ENCODE measurements around the gene GSTA4. TPM values are rescaled to one million over a fixed set of nuclear protein-coding genes. Genes with fewer than 3 reads are reported as not detected.
A peak's percentile ranks its signal among the peaks of the same experiment; 100 is the strongest.
"Not testable (repeated sequence)": the region's sequence is repeated elsewhere in the genome, so short reads cannot be mapped to it uniquely, and the experiment has no call there.

Gene GSTA4
- polyA plus RNA-seq, 3 donors, result 18.1 to 45.1 (median 19.5) TPM

DNA sequence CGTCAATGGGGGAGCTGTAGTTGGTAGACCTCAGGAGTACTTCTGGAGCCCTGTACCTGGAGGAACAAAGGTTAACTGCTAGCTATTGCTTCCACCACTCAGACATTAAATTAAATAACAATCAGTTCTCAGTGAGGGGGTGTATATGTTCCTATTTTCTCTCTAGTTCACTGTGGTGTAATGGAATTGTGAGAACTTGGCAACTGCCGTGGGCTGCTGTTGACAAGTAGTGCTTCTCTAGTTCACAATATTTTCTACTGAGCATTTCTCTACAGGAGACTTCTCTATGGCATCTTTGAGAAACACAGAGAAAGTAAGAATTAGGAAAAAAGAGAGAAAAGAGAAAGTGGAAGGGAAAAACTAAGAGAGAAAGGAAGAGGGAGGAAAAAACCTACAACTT is 23.4 kb upstream of the GSTA4 start:
- WGBS, 3 donors, result 97 to 99% (median 98%) methylated on average over 2 of the region's 2 CpGs
- H3K27ac ChIP-seq (ENCODE audit: low read depth, low read length), result no peak overlapping the region

DNA sequence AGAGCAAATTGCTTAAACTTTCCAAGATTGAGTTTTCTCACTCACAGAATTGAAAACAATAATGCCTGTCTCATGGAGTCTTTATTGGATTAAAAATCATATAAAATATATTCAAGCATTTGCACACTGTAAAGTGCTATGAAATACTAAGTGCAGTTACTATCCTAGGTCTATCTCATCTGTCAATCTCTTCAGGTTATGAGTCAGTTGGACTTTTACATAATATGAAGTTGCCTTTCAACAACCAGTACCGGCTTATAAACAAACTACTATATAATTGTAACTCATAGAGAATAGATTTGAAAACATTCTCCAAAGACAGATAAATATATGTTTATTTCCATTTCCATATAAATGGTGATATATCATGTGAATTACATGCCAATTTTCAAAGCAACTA is 20.4 kb upstream of the GSTA4 start:
- 95 to 98% (median 95%) methylated on average over 1 of the region's 1 CpG for WGBS, 3 donors
- no peak overlapping the region for H3K27ac ChIP-seq (ENCODE audit: low read depth, low read length)

DNA sequence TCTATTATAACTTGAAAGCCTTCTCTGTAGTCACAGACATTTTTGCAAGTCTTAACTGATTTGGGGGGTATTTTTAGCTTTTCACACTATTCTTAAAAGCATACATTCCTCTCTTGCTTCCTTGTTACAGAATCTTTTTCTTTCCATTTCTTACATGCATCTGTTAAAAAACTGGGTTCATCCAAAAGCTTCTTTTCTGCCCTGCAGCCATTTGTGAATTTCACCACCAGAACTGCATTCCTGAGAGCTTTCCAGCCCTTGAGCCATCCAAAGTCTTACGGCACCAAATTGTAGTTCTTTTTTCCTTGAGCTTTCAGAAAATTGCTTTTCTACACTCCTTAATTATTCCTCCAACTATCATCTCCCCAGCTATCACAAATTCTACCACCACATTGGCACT is 19.7 kb upstream of the GSTA4 start:
- WGBS, 3 donors, result 61 to 90% (median 72%) methylated on average over 1 of the region's 1 CpG
- H3K27ac ChIP-seq (ENCODE audit: low read depth, low read length), result no peak overlapping the region

DNA sequence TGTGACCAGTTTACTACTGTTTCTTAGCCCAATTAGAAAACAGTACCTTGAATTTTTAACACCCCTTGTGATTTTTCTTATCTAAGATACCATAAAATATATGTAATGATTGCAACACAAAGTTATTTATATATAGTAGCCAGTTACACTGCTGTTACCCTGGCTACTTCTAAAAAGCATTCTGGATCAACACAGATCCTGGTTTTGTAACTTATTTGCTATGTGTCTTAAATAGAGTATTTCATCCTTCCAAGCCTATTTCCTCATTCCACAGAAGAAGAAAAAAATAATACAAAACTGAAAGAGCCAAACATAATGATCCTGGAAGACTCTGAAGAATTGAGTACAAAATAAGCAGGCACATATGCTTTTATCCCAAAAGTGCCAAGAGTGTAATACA is 19.0 kb upstream of the GSTA4 start:
- H3K27ac ChIP-seq (ENCODE audit: low read depth, low read length), result no peak overlapping the region

DNA sequence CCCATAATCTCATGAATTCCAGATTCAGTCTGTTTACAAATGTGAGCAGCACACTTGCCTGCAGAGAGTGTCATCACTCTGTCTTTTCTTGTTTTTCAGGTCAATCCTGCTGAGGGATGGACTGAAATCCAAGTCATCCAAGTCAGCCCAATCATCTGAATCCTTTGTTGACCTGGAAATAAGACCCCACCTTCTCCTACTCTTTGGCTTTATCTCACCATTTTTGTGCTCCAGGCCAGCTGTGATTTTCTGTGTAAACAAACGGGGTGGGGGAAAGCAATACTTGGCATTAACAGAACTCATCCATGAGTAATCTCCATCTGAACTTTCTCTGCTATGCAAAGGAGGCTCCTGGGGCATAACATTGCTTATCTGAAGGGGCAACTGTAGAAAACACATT is 16.9 kb upstream of the GSTA4 start:
- WGBS, 3 donors, result 62 to 81% (median 74%) methylated on average over 1 of the region's 1 CpG
- no peak overlapping the region for H3K27ac ChIP-seq (ENCODE audit: low read depth, low read length)

DNA sequence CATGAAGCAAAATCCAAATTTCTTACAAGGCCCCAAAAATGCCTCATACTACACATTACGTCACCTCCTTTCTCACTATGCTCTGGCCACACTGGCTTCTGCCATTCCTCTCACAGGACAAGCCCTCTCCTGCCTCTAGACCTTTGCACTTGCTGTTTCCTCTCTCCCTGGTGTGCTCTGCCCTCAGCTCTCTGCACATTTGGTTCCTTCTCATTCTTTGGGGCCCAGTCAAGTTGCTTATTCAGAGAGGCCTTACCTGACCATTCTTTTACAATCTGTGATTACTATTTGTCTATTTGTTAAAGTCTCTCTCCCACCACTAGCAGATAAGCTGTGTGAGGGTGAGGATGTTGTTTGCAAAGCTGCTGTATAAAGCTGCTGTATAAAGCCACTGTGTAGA is 15.4 kb upstream of the GSTA4 start:
- 93 to 95% (median 95%) methylated on average over 1 of the region's 1 CpG for WGBS, 3 donors
- no peak overlapping the region for H3K27ac ChIP-seq (ENCODE audit: low read depth, low read length)

DNA sequence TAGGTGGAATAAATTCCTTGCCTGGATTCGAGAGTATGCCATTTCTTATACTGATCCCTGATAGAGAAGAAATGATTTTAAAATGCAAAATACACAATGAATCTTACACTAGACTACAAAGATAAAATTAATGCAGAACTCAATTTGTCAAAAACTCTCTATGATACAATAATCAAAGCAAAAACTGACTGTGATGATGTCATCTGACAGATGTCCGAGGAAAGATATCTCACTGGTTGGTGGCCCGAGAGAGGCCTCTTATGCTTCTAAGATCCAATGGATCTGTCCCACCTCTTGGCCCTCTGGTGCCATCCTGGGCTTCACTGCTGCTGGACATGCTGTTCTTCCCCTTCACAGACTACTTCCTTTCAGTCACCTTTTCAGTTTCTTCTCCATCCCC is 14.4 kb upstream of the GSTA4 start:
- H3K27ac ChIP-seq (ENCODE audit: low read depth, low read length), result no peak overlapping the region
- 90 to 94% (median 92%) methylated on average over 3 of the region's 3 CpGs for WGBS, 3 donors

DNA sequence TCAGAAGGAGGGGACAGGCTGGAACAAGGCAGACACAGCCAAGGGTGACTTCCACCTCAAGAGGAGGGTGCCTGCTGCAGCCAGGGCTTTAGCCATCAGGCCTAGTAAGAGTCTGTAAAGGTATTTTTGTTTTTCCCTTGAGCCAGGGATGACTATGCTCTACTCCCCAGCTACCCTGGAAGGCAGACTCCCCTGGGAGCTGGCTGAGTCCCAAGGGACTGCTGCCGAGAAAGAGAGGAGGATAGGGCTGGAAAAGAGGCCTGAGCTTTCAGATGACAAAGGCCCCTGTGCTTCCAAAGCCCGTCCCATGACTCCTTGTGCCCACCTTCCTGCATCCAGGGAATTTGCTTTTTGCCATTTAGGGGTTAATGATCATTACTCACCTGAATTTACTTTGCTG is 14.0 kb upstream of the GSTA4 start:
- H3K27ac ChIP-seq (ENCODE audit: low read depth, low read length), result no peak overlapping the region
- WGBS, 3 donors, result 78 to 95% (median 92%) methylated on average over 2 of the region's 2 CpGs

DNA sequence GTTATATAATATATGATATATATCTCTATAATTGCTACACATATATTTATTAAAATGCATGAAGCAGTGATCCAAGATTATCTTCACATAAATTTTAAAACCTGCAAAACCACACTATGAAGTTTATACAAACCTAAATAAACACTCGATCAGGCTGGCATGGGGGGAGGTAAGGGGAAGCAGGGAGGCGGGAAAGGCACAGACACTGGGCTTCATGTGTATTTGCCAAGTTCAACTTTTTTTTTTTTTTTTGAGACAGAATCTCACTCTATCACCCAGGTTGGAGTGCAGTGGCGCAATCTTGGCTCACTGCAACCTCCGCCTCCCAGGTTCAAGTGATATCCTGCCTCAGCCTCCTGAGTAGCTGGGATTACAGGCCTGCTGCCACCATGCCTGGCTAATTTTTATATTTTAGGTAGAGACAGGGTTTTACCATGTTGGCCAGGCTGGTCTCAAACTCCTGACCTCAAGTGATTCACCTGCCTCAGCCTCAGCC is 13.2 kb upstream of the GSTA4 start:
- 95 to 99% (median 96%) methylated on average over 4 of the region's 4 CpGs for WGBS, 3 donors
- not testable (repeated sequence) for H3K27ac ChIP-seq (ENCODE audit: low read depth, low read length)

DNA sequence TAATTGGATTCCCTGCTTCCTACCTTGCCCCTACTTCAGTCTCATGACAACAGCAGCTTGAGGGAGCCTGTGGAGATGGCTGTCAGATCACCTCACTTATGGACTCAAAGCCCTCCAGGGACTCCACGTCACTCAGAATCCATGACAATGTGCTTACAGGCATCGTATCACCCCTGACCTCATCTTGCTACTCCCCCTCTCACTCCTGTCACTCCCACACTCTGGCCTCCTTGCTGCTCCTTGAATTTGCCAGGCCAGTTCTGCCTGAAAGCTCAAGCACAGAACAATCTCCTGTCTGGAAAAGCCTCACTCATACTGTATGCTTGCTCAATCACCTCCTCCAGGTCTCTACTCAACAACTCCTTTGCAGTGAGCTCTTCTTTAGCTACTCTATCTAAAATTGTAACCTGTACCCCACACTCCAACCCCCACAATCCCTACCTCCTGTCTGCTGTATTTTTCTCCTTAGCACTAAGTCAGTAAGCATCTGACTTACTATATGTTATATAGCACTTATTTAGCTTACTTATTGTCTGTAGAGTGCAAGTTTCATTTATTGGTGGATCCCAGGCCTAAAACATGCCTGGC is 10.7 kb upstream of the GSTA4 start:
- WGBS, 3 donors, result 84 to 88% (median 84%) methylated on average over 2 of the region's 2 CpGs
- no peak overlapping the region for H3K27ac ChIP-seq (ENCODE audit: low read depth, low read length)

DNA sequence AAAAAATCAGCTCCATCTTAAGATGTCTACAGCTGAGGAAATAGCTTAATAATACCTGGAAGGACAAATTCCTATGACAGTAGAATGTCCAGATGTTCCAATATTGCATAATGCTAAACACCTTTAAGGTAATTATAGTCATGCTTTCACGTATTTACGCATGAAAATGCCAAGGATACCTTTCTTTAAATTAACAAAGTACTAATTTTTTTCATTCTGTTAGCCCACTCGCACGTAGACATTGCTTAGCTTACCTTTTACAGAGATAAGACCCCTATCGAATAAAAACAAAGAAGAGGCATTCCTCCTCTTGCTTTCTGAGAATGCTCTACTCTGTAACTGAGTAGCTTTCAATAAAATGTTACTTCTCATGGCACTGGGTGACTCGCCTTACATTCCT is 4.4 kb upstream of the GSTA4 start:
- no peak overlapping the region for H3K27ac ChIP-seq (ENCODE audit: low read depth, low read length)
- WGBS, 3 donors, result 75 to 90% (median 84%) methylated on average over 6 of the region's 6 CpGs

DNA sequence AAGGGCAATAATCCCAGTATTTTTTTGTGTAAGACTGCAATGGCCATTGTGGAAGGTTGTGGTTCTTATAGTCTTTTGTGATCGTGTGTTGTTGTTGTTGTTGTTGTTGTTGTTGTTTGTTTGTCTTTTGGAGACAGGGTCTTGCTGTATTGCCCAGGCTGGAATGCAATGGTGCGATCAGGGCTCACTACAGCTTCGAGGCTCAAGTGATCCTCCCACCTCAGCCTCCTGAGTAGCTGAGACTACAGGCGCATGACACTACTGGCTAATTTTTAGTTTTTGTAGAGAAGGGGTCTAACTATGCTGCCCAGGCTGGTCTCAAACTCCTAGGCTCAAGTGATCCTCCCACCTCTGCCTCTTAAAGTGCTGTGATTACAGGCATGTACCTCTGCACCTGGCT is 3.5 kb upstream of the GSTA4 start:
- 92 to 98% (median 93%) methylated on average over 4 of the region's 4 CpGs for WGBS, 3 donors

DNA sequence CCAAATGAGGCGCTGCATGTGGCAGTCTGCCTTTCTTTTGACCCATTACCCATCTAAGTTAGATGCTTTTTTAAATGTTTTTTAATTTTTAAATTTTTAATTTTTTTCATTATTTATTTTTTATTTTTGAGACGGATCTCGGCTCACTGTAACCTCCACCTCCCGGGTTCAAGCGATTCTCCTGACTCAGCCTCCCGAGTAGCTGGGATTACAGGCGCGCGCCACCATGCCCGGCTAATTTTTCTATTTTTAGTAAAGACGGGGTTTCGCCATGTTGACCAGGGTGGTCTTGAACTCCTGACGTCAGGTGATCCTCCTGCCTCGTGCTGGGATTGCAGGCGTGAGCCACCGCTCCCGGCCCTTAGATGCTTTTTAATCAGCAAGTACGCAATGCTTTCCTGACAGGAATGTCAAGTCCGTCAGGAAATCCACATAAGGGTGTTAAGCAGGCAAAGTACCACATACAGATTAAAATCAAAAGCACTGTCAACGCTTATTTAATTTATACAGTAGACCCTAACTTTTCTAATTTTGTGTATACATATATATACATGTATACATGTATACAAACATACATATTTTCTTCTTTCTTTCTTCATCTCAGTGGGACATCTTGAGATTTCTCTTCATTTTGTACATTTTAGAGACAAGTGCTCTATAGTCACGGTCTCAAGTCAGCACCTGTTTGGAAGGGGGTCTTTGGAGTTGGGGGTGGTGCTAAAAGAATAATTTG is 995 bp upstream of the GSTA4 start:
- 16 to 19% (median 18%) methylated on average over 21 of the region's 21 CpGs for WGBS, 3 donors
- no peak overlapping the region for H3K27ac ChIP-seq (ENCODE audit: low read depth, low read length)

More for the DNA sequence above, 3.5 kb upstream of the GSTA4 start:
- H3K27ac ChIP-seq (ENCODE audit: low read depth, low read length), result no peak overlapping the region

DNA sequence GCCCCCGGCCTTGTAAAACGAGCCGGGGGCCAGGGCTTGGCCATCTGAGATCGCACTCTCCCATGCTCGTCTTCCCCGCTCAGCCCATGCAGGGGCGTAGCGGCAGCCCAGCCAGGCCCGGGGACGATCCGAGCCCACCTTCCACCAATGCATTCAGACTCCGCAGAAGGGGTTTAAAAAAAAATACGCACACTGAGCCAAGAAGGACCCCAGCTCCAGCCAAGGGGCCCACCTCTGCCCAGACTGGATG is 320 bp downstream of the GSTA4 start:
- WGBS, 3 donors, result 0 to 1% (median 1%) methylated on average over 13 of the region's 13 CpGs
- H3K27ac ChIP-seq (ENCODE audit: low read depth, low read length), result peak overlapping the region; percentile 52

DNA sequence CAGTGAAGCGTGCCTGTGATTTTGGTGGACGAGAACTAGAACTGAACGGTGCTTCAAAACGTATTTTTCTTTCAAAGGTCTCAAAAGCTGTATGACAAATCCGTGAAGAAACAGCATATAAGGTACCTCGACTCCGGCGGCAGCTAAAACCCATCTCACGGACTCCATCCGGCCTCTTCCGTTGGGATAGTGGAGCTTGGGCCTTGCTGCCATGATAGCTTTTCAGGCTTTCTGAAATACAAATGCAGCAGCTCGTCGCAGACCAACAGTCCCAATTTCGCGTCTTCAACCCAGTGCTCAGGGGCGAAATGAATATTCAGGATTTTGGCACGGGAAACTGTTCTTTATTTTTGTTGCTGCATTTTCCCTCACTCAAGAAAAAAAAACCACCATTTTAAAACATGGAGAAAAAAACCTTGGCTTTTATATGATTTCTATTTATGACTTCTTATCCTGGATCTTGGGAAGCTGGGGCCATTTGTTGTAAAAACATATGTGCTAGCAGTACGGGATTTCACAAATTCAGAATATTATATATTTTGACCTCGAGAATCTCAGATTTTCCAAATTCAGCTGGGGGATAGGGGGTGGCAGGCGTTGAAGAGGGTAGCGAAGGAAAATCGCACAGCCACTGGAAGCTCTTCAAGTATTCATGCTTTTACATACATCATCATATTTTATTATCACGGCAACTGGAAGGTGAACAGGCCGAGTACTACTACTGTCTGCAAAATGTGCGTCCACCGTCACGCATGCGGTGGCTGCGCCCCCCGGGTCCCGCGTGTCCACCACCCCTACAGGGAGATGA is 849 bp downstream of the GSTA4 start:
- 6 to 13% (median 13%) methylated on average over 32 of the region's 32 CpGs for WGBS, 3 donors

DNA sequence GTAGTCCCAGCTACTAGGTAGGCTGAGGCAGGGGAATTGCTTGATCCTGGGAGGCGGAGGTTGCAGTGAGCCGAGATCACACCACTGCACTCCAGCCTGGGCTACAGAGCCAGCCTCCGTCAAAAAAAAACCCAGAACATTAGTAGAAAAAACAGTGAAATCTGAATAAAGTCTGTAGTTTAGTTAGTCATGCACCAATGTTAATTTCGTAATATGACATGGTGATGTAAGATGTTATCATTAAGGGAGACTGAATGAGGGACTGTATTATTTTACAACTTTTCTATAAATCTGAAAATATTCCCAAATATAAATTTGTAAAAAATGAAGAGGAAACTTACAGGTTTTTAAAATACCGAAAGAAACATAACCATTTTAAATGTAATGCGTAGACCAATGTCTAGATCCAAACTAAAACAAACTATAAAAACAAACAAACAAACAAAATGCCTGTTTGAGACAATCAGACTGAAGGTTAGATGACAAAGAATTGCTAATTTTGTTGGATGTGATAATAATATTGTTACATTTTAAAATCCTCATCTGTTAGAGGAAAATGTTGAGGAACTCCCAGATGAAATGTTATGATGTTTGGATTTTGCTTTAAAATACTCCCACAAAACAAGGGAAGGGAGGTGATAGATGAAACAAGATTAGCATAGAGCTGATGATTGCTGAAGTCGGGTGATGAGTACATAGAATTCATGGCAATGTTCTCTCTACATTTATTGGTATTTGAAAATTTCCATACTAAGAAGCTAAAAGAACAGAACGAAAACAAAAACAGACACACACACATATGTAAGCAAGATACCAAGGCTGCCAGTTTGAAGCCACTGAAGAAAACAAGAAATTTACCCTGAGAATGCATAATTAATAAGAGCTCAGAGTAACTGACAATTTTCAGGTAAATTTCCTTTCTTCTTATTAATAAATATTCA is 1.8 kb downstream of the GSTA4 start:
- no peak overlapping the region for H3K27ac ChIP-seq (ENCODE audit: low read depth, low read length)
- 67 to 70% (median 69%) methylated on average over 8 of the region's 8 CpGs for WGBS, 3 donors

More for the DNA sequence above, 849 bp downstream of the GSTA4 start:
- H3K27ac ChIP-seq (ENCODE audit: low read depth, low read length), result peak overlapping the region; percentile 52

DNA sequence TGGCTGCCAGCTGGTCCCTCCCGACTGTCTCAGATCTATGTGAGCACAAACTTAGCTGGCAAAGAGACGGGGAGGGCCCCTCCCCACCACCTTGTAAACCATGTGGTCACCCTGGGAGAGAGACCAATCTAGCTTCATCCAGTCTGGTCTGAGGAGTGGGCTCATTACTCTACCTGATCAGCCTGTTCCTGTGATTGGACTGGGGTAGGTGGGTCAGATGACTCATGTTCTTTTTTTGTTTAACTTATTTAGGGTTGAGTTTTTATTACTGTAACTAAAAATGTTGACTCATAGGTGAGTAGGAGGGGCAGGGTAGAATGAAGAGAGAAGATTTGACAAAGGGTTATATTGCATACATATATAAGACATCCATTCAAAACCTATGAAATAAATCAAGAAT is 4.7 kb downstream of the GSTA4 start:
- 89 to 93% (median 90%) methylated on average over 2 of the region's 2 CpGs for WGBS, 3 donors
- H3K27ac ChIP-seq (ENCODE audit: low read depth, low read length), result no peak overlapping the region

DNA sequence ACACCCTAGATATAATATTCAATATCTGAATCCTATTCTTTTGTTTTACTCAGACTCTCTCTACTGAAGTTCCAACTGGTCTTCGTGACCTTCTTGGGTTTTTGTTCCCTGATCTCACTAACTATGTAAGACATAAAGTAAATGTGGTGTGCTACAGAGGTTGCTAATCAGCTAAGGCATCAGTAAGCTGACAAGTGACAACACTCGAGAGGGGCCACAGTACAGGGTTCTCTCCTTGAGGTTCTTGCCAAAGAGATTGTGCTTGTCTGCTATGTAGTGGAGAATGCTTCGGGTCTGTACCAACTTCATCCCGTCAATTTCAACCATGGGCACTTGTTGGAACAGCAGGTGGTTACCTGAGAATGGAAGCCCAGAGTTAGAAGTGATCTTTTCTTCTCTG is 9.9 kb downstream of the GSTA4 start:
- H3K27ac ChIP-seq (ENCODE audit: low read depth, low read length), result no peak overlapping the region
- WGBS, 3 donors, result 88 to 97% (median 94%) methylated on average over 4 of the region's 4 CpGs

DNA sequence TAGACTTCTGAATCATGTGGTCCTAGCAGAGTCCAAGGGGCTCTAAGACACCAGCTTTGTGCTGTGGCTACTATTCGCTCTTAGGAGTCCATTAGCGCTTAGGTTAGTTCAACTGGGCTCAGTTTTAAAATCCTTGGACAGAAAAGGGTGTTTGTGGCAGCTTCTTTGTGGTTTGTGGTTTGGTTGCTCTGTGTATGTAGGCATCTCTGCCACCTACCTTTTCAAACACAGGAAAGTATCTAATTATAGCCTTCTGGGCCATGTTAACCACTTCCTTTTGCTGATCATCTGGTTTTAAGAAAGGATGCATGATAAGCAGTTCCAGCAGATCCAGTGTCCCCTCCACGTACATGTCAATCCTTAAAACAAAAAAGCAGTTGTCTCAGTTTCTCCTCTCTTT is 10.8 kb downstream of the GSTA4 start:
- 55 to 85% (median 64%) methylated on average over 3 of the region's 3 CpGs for WGBS, 3 donors
- no peak overlapping the region for H3K27ac ChIP-seq (ENCODE audit: low read depth, low read length)

All from adipose tissue (tissue), 3 donors.